CD14-positive monocyte (primary cell): Measurements from ENCODE around the gene KRTAP27-1. TPM values are rescaled to one million over a fixed set of nuclear protein-coding genes. Genes with fewer than 3 reads are reported as not detected.

Experiments
- DNase-seq, 3 donors: peaks; one replicate each; pipeline ENCODE4 v3.0.0-alpha.2; 2011 to 2022
- H2AFZ ChIP-seq: 2 replicates; pipeline ENCODE4 v1.6.0; 2012; ENCODE audit warnings: mild to moderate bottlenecking, low read depth, low read length, inconsistent platforms; ENCODE audit not compliant: insufficient read depth, poor library complexity, severe bottlenecking
- H3K27ac ChIP-seq, 2 donors: 1 replicate in 1 of 2; 2 replicates in 1 of 2; pipeline ENCODE4 v1.5.1; 2012 to 2013; ENCODE audit warnings: low read length in 2 of 2, control low read depth in 1 of 2, inconsistent platforms in 1 of 2, low read depth in 1 of 2, mild to moderate bottlenecking in 1 of 2
- H3K27me3 ChIP-seq, 2 donors: one replicate each; pipeline versions ENCODE4 v1.6.0 to v1.6.1; 2011 to 2013; ENCODE audit warnings: low read length in 2 of 2; ENCODE audit not compliant: control insufficient read depth in 2 of 2, insufficient read depth in 2 of 2
- H3K36me3 ChIP-seq, 2 donors: replicated peaks in 1 of 2; 1 replicate in 1 of 2; 2 replicates in 1 of 2; pipeline versions ENCODE4 v1.5.1 to v1.6.1; 2012 to 2013; ENCODE audit warnings: low read length in 2 of 2, control low read depth in 1 of 2, inconsistent platforms in 1 of 2, mild to moderate bottlenecking in 1 of 2; ENCODE audit not compliant: insufficient read depth in 2 of 2, control insufficient read depth in 1 of 2
- H3K4me1 ChIP-seq, 2 donors: 1 replicate in 1 of 2; 2 replicates in 1 of 2; pipeline versions ENCODE4 v1.5.1 to v1.6.1; 2012 to 2013; ENCODE audit warnings: low read length in 2 of 2, control low read depth in 1 of 2, inconsistent platforms in 1 of 2, mild to moderate bottlenecking in 1 of 2, moderate library complexity in 1 of 2; ENCODE audit not compliant: insufficient read depth in 2 of 2, control insufficient read depth in 1 of 2
- H3K4me2 ChIP-seq: replicated peaks from 2 replicates; pipeline ENCODE3; 2012; ENCODE audit warnings: low read length, moderate library complexity, mild to moderate bottlenecking; ENCODE audit not compliant: poor library complexity, severe bottlenecking; ENCODE audit errors: extremely low read depth
- H3K4me3 ChIP-seq, 3 experiments: fragments of 200-600 bp in 1 of 3; sonication (generic) in 1 of 3; replicated peaks in 1 of 3; 1 replicate in 2 of 3; 2 replicates in 1 of 3; pipeline ENCODE4 v1.5.1; 2011 to 2013; ENCODE audit warnings: low read length in 3 of 3, mild to moderate bottlenecking in 3 of 3, control low read depth in 2 of 3, low read depth in 2 of 3, inconsistent platforms in 1 of 3, moderate library complexity in 1 of 3
- H3K79me2 ChIP-seq: 2 replicates; pipeline ENCODE4 v1.6.0; 2012; ENCODE audit warnings: mild to moderate bottlenecking, control low read depth, inconsistent platforms, low read length, moderate library complexity; ENCODE audit not compliant: insufficient read depth
- H3K9ac ChIP-seq: 2 replicates; pipeline ENCODE4 v1.6.0; 2017; ENCODE audit warnings: low read length, mild to moderate bottlenecking; ENCODE audit not compliant: insufficient read depth, poor library complexity, severe bottlenecking
- H3K9me3 ChIP-seq, 2 donors: replicated peaks in 1 of 2; 1 replicate in 1 of 2; 2 replicates in 1 of 2; pipeline versions ENCODE4 v1.5.1 to v1.6.1; 2012 to 2013; ENCODE audit warnings: low read length in 2 of 2, control low read depth in 1 of 2; ENCODE audit not compliant: control insufficient read depth in 1 of 2, insufficient read depth in 1 of 2
- H4K20me1 ChIP-seq: 2 replicates; pipeline ENCODE4 v1.6.0; 2012; ENCODE audit warnings: mild to moderate bottlenecking, low read length, control low read depth, moderate library complexity; ENCODE audit not compliant: insufficient read depth
- H3K27ac Mint-ChIP-seq, 7 donors: one replicate each; pipeline ENCODE4 v1.8.0; 2020; ENCODE audit warnings: mild to moderate bottlenecking in 7 of 7, mixed read lengths in 7 of 7, moderate library complexity in 6 of 7, inconsistent platforms in 2 of 7
- H3K27me3 Mint-ChIP-seq, 3 donors: one replicate each; pipeline ENCODE4 v1.8.0; 2021 to 2022; ENCODE audit warnings: low read depth in 3 of 3, mild to moderate bottlenecking in 3 of 3, mixed read lengths in 3 of 3, moderate library complexity in 3 of 3, inconsistent platforms in 1 of 3
- H3K36me3 Mint-ChIP-seq, 2 donors: one replicate each; pipeline ENCODE4 v1.8.0; 2020; ENCODE audit warnings: mixed read lengths in 2 of 2, inconsistent platforms in 1 of 2, mild to moderate bottlenecking in 1 of 2
- H3K4me1 Mint-ChIP-seq: one replicate; pipeline ENCODE4 v1.8.0; 2020; ENCODE audit warnings: mild to moderate bottlenecking, mixed read lengths
- H3K4me3 Mint-ChIP-seq, 2 donors: one replicate each; pipeline ENCODE4 v1.8.0; 2020; ENCODE audit warnings: mild to moderate bottlenecking in 2 of 2, mixed read lengths in 2 of 2, moderate library complexity in 1 of 2
- H3K9me3 Mint-ChIP-seq, 7 donors: one replicate each; pipeline ENCODE4 v1.8.0; 2020 to 2022; ENCODE audit warnings: mixed read lengths in 7 of 7, mild to moderate bottlenecking in 6 of 7, moderate library complexity in 6 of 7, inconsistent platforms in 2 of 7
- WGBS: methylation state at CpG from one replicate; pipeline ENCODE4 v1.1.5; 2013; ENCODE audit warnings: missing lambda C conversion rate; ENCODE audit not compliant: insufficient coverage; 5-methylcytosine and 5-hydroxymethylcytosine counted together
- intact Hi-C, 2 donors: fragments of 100-400 bp; cut with micrococcal nuclease; formaldehyde crosslinking; loops; one replicate each; pipeline versions ENCODE4 v1.15.0 to v1.15.1; 2023
- polyA plus RNA-seq, 3 donors: library from polyadenylated mRNA; depleted of rRNA in 1 of 3; unstranded in 2 of 3; stranded (reverse) in 1 of 3; fragments of 300-500 nt in 2 of 3; fragments of >200 nt in 1 of 3; fragmentation: Illumina TruSeq in 2 of 3; gene quantifications; 1 replicate in 2 of 3; 2 replicates in 1 of 3; pipeline ENCODE4 v1.2.3, GENCODE V29; 2012 to 2021
- small RNA-seq: library from RNA; depleted of rRNA; stranded (forward); fragments of <200 nt; gene quantifications from one replicate; pipeline ENCODE3, GENCODE V24; 2012; ENCODE audit warnings: low read depth; ENCODE audit not compliant: insufficient read length
- TF ChIP-seq, protein P1 (sequence below): fragments of 200-600 bp; IDR thresholded peaks from one replicate; pipeline ENCODE4 v1.8.0; 2022; ENCODE audit warnings: antibody characterized with exemption, mild to moderate bottlenecking

KRTAP27-1 gene
- polyA plus RNA-seq, 3 donors = not detected

DNA sequence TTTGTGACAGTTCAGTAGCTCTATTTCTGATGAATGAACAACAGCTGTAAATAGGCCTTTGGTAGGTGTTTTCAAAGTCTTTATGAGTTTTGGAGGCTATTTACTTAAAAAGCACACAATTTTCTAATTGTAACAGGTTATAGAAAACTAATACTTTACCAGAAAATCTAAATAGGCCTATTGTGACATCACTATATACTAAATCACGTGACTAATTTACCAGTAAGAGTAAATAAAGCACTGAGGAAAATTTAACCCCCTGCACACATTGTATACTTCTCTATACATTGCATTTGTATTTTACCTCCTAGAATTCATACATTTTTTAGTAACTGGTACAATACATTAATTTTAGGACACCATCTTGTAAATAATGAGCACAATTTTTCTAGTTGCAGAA is 32.4 kb downstream of the KRTAP27-1 start:
- DNase-seq = no peak
- Mint-ChIP-seq H3K27ac (no peak overlapping the region), H3K36me3 (no peaks in the 10 kb centered on the region), H3K9me3 (peaks cover 0 to 6% (median 2%) of the 10 kb centered on the region in 7 donors), H3K4me1 (no peaks in the 10 kb centered on the region), H3K27me3 (no peaks in the 10 kb centered on the region), H3K4me3 (no peak overlapping the region)
- Histone ChIP-seq H2AFZ (no peak overlapping the region), H3K36me3 (no peaks in the 10 kb centered on the region), H3K4me2 (no peak overlapping the region), H3K27ac (no peak overlapping the region), H3K9ac (no peak overlapping the region), H3K4me3 (no peak overlapping the region), H3K4me1 (no peaks in the 10 kb centered on the region), H3K9me3 (no peaks in the 10 kb centered on the region), H3K27me3 (no peaks in the 10 kb centered on the region), H3K79me2 (no peaks in the 10 kb centered on the region), H4K20me1 (no peaks in the 10 kb centered on the region)
- no CpG with 5 or more reads among the region's 1 CpG for WGBS
- intact Hi-C loops = no loop called here
- TF ChIP-seq, protein P1, sequence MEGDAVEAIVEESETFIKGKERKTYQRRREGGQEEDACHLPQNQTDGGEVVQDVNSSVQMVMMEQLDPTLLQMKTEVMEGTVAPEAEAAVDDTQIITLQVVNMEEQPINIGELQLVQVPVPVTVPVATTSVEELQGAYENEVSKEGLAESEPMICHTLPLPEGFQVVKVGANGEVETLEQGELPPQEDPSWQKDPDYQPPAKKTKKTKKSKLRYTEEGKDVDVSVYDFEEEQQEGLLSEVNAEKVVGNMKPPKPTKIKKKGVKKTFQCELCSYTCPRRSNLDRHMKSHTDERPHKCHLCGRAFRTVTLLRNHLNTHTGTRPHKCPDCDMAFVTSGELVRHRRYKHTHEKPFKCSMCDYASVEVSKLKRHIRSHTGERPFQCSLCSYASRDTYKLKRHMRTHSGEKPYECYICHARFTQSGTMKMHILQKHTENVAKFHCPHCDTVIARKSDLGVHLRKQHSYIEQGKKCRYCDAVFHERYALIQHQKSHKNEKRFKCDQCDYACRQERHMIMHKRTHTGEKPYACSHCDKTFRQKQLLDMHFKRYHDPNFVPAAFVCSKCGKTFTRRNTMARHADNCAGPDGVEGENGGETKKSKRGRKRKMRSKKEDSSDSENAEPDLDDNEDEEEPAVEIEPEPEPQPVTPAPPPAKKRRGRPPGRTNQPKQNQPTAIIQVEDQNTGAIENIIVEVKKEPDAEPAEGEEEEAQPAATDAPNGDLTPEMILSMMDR = no peak

DNA sequence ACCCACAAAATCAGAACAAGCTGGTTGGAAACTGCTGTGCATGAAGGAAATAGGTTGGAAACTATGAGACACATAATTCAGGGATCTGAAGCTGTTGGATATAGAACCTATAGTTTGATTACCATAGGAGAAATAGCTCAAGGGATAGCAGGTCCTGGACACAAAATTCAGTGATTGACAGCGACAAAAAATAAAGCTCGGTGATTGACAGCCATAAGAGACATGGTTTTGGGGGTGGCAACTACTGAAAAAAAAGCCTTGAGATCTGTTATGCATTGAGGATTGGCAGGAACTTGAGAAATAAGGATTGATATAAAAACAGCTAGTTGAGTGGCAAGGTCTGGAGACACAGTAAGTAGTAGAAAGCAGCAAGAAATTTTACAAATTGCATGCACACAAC is 48.3 kb downstream of the KRTAP27-1 start, which contains the start of gene KRTAP25-1:
Gene KRTAP25-1, minus strand, starts transcription at position 300 of the 400 bp plus-strand sequence. Its CDS starts 24 bp downstream, at position 276.
- Histone ChIP-seq H3K27me3 (no peaks in the 10 kb centered on the region), H3K9ac (no peak within 1 kb of the TSS), H3K4me3 (no peak within 1 kb of the TSS), H2AFZ (no peak within 1 kb of the TSS), H3K4me1 (no peaks in the 10 kb centered on the region), H4K20me1 (no peaks in the 10 kb centered on the region), H3K4me2 (no peak within 1 kb of the TSS), H3K9me3 (no peaks in the 10 kb centered on the region), H3K79me2 (no peaks in the 10 kb centered on the region), H3K27ac (no peak within 1 kb of the TSS), H3K36me3 (no peaks in the 10 kb centered on the region)
- intact Hi-C loops = no loop called here
- H3K4me3 Mint-ChIP-seq = no peak within 1 kb of the TSS
- DNase-seq = no peak
- peaks cover 0 to 2% (median 0%) of the 10 kb centered on the region in 3 donors for H3K27me3 Mint-ChIP-seq
- H3K36me3 Mint-ChIP-seq = no peaks in the 10 kb centered on the region
- 100% methylated on average over 2 of the region's 2 CpGs for WGBS
- H3K4me1 Mint-ChIP-seq = no peaks in the 10 kb centered on the region
- TF ChIP-seq, protein P1 = no peak
- H3K9me3 Mint-ChIP-seq = peaks cover 0 to 4% (median 2%) of the 10 kb centered on the region in 7 donors
- H3K27ac Mint-ChIP-seq = no peak within 1 kb of the TSS

Small RNA genes within 50 kb of the gene (small RNA-seq; reads per million reads assigned to genes)
- gene KRTAP23-1 (not detected), gene MIR4327 (not detected)

Other genes with a start within 250 kb of the KRTAP27-1 start
- not detected for gene CLDN17, start 170.9 kb downstream of the KRTAP27-1 start, polyA plus RNA-seq
- gene CLDN8, start 121.6 kb downstream of the KRTAP27-1 start, polyA plus RNA-seq = not detected
- gene KRTAP24-1, start 54.7 kb downstream of the KRTAP27-1 start, polyA plus RNA-seq = not detected
- not detected for gene KRTAP25-1, start 48.2 kb downstream of the KRTAP27-1 start, polyA plus RNA-seq
- gene KRTAP26-1, start 17.4 kb downstream of the KRTAP27-1 start, polyA plus RNA-seq = not detected
- gene KRTAP23-1, start 10.9 kb upstream of the KRTAP27-1 start, polyA plus RNA-seq = not detected
- gene KRTAP13-2, start 34.6 kb upstream of the KRTAP27-1 start, polyA plus RNA-seq = not detected
- not detected for gene KRTAP13-1, start 58.3 kb upstream of the KRTAP27-1 start, polyA plus RNA-seq
- not detected for gene KRTAP13-3, start 88.2 kb upstream of the KRTAP27-1 start, polyA plus RNA-seq
- gene KRTAP13-4, start 92.5 kb upstream of the KRTAP27-1 start, polyA plus RNA-seq = not detected
- gene KRTAP15-1, start 102.6 kb upstream of the KRTAP27-1 start, polyA plus RNA-seq = not detected
- gene KRTAP19-1, start 142.7 kb upstream of the KRTAP27-1 start, polyA plus RNA-seq = not detected
- gene KRTAP19-2, start 149.7 kb upstream of the KRTAP27-1 start, polyA plus RNA-seq = not detected
- not detected for gene KRTAP19-3, start 154.3 kb upstream of the KRTAP27-1 start, polyA plus RNA-seq
- not detected for gene KRTAP19-4, start 159.5 kb upstream of the KRTAP27-1 start, polyA plus RNA-seq
- not detected for gene KRTAP19-5, start 164.4 kb upstream of the KRTAP27-1 start, polyA plus RNA-seq
- not detected for gene KRTAP19-6, start 204.2 kb upstream of the KRTAP27-1 start, polyA plus RNA-seq
- gene KRTAP19-7, start 223.6 kb upstream of the KRTAP27-1 start, polyA plus RNA-seq = not detected